Activated gamma-delta T cell (primary cell): ENCODE measurements around the gene UBALD2.
A peak's percentile ranks its signal among the peaks of the same experiment; 100 is the strongest.
"Not testable (repeated sequence)": the region's sequence is repeated elsewhere in the genome, so short reads cannot be mapped to it uniquely, and the experiment has no call there.

ENCODE experiments used
- DNase-seq: peaks from one replicate; lab custom pipeline; 2025; lab: John Stamatoyannopoulos, UW

Gene UBALD2

DNA sequence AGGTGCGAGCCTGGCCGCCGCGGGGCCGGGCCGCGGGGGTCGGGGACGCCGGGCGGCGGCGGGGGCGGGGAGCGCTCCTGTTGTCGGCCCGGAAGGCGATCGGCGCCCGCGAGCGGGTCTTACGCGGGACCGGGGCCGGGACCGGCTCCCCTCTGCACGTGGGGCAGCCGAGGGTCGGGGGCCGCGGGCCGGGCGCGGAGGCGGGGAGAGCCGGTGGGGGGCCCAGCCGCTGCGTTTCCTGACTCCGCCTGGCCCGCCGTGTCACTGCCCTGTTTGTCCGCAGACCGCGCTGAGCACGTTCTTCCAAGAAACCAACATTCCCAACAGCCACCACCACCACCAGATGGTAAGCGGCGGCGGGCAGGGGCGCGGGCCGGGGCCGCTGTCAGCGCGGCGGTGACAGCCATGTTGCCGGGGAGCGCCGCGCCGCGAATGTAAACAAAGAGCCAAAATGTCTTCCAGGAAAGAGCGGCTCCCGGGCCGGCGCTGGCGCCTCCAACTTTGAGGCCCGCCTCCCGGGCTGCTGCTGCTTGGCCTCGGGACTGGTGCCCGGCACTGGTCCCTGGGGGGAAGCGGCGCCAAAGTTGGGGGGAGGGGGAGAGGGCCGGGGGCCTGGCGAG lies 586 bp downstream of the UBALD2 start:
- DNase-seq = peak; percentile 52

DNA sequence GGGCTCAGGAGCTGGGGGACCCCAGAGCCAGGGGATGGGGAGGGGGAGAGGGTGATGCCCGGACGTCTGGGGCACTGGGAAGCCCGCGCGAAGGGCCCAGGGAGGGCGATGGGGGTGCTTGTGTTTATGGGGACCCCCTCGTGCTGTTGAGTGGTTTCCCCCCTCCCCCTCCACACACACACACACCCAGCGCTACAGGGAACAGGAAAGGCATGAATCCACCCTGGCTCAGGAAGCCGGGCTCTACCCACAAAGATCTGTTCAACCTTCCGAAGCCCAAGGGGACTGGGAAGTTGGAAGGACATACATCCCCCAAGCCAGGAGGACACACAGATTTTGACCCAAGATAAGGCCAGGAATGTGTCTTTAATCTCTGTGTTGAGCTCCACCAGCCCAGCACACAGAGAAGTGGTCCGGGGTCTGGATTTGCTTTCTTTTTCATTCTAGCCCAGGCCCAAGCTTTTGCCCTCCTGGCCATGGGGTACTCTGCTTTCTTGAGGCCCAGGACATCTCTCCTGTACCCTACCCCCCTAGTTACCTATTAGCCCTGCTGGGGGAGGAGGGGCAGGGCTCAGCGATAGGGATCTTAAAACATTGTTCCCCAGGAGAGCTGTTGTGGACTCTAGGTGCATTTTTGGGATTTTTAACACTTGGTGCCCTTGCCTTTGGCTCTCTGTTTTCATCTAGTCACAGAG lies 1.2 kb downstream of the UBALD2 start:
- DNase-seq = no peak

DNA sequence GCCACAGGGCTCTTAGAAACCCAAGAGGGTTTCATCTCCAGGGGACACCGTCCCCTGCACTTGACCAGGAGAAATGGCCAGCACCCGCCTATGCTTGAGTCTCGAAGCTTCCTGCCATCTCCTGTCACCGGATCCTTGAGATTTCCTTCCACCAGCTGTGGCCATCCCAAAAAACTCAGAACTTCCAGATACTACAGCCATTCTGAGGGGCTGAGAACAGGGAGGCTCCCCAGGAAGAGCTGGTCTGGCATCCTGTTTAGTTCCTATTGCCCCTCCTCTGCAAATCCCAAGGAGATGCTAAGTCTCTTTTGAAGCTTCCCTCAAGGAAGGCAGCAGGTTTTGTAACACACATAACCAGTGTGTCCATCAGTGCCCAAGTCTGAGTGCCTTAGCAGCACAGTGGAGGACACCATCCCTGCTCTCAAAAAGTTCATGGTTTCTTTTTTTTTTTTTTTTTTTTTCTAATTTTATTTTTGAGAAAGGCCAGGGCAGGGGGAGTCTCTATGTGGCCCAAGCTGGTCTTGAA lies 2.0 kb downstream of the UBALD2 start:
- DNase-seq = no peak

DNA sequence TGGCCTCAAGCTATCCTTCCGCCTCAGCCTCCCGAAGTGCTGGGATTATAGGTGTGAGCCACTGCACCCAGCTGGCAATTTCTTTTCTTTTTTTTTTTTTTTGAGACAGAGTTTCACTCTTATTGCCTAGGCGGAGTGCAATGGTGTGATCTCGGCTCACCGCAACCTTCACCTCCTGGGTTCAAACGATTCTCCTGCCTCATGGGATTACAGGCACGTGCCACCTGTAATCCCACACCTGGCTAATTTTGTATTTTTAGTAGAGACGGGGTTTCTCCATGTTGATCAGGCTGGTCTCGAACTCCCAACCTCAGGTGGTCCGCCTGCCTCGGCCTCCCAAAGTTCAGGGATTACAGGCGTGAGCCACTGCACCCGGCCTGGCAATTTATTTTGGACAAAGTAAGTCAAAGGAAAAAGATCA lies 2.4 kb downstream of the UBALD2 start:
- DNase-seq = not testable (repeated sequence)

DNA sequence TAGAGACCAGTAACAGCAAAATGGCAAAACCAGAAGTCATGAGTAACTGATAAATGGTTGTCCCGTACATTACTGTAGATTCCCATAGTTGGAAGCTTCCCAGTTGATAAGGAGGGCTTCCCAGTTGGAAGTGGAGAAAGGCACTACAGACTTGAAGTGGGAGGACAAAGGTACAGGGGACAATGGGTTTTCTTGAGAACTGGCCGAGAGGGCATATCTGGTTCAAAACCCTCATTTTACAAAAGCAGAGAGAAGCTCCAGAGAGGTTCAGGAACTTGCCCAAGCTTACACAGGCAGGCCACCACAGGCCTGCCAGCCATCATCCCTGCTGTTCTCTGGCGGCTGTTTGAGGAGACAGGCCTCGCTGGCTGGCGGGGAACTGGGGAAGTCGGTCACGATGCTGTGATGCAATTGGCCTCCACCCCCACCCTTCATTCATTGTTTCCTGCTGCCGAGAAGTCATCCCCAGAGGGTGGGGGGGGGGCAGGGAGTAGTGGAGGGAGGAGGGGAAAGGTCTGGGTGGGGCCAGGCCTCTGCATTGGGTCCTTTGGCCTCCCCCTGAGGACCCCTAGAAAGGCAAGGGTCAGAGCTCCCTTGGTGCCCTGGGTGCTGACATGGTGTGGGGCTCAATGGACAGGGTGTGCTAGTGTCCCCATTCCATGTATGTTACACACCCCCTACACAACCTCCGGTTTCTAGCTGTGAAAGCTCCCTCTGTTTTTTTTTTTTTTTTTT lies 3.0 kb downstream of the UBALD2 start:
- DNase-seq = peak; percentile 51

DNA sequence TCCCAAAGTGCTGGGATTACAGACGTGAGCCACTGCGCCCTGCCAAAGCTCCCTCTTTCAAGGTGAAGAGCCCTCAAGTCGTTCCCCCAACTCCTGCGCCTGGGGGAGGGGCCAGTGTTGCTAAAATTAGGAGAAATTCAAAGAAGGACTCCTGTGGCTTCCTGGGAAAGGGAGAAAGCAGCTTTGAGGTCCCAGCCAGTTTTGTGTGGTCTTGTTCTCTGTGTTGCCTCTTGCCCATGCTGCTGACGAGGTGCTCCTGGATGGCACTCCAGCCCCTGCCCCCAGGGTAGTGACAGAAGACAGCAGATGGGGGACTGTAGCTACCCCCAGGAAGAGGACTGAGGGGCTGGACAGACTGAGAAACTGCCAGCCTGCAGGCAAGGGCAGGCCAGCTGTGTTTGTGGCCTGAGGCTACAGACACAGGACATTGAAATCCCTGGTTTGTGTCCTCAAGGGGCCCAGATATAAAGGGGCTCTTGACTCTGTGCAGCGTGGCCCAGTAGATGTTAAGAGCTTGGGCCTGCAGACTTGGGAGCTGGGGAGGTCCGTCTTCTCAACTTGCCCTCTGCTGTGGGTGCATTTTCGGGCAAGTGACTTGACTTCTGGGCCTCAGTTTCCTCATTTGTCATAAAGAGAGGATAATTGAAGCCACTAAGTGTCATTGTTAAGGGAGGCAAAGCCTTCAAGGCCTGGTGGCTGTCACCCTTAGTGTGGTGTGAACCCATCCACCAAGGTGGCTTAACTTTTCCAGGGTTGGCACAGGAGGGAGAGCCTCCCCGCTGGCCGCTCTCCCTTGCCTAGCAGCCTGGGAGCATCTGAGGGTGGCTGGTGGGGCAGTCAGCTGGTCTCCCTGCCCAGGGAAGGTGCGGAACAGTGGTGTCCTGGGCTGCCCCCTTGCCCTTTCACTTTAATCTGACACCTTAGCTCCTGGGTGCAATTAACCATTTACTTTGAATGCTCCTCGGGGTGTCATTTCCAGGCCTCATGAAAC lies 4.1 kb downstream of the UBALD2 start:
- DNase-seq = no peak

DNA sequence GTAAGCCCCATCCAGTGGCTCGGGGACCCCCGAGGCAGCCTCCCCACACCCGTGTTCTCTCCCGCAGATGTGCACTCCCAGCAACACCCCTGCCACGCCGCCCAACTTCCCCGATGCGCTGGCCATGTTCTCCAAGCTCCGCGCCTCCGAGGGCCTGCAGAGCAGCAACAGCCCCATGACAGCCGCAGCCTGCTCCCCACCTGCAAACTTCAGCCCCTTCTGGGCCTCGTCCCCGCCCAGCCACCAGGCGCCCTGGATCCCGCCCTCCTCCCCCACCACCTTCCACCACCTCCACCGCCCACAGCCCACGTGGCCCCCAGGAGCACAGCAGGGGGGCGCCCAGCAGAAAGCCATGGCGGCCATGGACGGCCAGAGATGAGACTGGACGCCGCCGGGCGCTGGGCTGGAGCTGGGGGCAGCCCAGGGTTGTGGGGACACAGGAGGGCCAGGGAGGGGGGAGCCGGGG lies 5.0 kb downstream of the UBALD2 start:
- DNase-seq = no peak

DNA sequence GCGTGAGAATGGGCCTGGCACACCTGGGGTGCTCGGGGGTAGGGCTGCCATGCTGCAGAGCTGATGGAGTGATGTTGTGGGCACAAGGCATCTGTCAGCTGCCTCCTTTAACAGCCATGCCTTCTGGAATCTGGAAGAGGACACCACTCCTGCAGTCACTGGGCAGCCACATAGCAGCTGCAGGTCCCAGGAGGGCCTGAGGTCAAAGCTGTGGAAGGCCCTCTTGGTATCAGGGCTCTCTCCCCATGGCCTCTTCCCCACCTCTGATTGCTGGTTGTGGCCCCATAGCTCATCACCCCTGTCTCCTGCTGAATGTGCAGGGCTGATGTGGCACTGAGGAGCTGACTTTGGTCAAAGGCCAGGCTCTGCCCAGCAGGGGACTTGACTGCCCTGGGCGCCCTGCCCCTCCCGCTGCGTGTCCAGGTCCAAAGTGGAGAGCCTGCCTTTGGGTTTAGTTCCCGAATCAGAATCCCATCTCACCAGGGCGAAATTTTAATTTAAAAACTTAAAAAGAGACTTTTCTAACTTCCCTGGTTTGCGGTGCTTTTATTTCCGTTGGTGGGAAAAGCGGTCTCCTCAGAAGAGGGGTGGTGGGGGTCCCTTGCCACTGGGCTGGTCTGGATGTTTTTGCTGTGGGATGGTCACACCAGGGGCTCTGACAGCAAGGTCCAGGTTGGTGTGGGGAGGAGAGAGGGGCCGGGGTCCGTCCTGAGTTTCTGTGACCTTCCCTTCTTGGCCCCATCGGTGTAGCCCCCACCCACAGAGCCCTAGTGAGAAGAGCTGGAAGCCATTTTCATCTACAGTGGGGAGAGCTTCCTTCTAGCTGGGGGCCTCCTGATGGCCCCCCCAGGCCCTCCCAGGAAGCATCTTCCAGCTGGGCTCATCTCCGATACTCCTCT lies 5.9 kb downstream of the UBALD2 start:
- DNase-seq = no peak

DNA sequence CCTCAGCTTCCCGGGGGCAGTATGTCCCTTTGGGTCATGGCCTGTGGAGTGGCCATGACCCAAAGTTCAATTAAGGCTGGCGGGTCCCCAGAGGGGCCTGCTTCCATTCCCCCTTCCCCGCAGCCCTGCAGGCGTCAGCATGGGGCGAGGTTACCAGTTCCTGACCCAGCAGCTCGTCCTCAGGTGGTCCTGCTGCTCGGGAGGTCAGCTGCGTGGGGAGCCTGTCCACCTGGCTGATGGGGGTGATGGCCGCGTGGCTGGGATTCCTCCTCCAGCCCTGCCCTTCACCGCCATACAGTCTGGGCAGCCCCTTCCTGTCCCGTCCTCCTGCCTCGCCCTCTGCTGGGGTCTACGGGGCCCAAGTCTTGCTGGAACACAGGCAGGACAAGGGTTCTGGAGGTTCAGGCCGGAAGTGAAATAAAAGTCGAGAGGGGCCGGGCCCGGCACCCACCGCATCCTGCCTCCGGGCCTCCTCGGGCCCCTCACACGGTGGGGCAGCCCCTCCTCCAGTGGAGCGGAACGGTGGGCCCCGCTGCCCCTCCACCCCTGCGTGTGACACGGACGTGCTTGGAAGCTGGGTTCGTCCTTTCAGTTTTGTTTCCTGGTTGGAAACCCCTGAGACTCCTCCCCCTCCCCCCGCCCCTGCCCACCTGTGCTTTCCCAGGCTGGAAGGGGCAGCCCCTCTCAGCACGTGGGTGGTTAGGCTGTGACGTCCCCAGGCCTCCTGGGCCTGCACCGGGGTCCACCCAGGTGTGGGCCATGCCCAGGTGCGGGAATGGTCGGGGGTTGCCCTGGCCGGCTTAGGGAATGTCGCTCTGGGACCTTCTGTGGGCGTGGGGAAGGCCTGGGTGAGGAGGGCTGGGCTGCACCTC lies 6.8 kb downstream of the UBALD2 start:
- DNase-seq = peak; percentile 51

DNA sequence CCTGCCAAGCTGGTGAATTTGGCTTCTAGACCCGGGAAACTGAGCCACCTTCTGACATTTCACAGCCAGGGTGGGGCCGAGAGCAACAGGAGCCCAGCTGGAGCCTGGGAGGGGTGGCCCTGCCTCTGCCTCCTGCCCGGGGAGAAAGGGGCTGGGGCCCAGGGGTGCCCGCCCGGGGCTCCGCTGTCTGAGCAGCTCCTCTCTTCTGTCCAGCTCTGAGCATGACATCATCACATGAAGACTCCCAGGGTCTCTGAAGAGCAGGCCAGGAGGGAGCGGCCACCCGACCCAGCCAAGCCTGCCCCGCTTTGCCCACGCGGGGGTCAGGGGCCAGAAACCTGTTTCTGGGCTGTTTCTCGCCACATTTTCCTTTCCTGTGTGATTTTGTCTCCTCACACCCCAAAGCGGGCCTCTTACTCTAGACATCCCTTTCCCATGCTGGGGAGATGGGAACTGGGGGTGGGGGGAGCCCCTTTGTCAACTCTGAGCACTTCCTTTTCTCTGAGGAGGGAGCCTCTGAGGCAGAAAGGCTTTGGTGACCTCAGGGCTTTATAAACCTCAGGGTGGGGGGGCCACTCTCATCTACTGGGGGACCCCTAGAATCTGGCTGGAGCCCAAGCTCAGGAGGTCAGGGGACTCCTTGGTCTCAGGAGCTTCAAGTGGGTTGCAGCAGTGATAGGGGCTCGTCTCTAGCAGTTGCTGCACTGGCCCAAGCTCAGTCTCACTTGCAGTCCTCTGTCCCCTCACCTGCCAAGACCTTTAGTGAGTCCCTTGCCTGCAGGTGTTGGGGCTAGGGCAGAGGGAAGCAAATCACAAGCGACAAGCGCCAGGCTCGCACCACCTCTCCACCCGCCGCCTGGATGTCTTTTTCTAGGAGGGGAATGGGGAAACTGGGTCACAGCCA lies 7.6 kb downstream of the UBALD2 start:
- no peak for DNase-seq

DNA sequence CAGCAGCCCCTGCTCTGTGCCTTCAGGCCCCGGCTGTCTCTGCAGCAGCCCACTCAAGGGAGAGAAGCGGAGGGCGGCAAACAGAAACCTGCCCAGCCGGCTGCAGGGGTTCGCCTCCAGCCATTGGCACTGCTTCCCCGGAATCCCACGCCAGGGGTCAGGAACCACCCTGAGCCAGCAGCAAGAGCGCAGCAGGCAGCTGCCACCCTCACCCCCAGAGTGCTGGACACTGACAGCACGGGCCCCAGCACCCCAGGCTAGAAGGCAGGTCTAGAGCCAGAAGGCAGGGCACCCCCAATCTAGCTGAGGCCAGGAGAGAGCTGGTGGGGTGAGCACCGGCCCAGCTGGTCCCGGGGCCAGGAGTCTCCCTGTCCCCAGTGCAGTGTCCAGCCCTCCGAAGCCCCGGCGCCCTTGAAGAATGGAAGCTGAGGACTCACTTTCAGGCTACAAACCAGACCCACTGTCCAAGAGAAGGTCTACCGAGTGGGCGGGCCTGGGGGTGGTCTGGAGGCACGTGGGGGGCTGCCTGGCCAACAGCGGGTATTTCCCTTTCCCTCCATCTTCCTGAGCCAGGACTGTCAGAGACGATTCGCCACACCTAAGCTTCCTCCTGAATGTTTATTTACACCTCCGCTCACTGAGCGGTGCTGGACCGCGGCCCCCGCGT lies 8.4 kb downstream of the UBALD2 start:
- DNase-seq = no peak

DNA sequence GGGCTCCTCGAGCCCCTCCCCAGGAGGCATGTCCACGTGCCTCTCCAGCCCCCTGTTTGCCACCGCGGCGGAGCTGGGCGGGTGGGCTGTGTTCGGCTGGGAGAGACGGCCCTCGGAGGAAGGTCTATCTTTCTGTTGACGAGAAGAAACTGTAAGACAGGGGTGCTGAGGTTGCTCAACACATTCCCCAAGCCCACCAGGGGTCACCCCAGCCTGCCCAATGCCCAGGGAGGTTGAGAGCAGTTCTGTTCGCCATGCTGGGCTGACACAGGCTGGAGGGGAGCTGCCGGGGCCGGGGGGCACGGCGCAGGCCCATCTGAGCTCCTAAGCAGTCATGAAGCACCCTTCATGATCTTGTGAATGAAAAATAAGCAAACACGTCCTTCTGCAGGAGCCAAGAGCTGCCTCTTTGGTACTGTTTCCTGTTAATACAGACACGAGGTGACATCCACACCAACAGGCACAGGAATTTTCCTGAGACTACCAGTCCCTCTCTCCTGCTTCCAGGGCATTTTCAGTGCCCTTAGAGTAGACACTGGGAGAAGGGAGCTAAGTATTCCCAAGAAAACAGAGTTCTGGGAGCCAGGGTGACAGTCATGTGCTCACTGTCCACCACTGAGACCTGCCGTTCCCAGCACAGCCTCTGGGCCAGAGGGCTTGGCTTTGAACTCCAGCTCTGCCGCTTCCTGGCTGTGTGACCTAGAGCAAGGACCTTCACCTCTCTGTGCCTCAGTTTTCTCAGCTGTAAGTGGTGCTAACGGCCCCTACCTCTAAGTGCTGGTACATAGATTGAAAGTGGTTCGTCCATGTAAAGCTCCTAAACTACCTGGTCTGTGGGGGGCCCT lies 9.2 kb downstream of the UBALD2 start:
- DNase-seq = no peak

DNA sequence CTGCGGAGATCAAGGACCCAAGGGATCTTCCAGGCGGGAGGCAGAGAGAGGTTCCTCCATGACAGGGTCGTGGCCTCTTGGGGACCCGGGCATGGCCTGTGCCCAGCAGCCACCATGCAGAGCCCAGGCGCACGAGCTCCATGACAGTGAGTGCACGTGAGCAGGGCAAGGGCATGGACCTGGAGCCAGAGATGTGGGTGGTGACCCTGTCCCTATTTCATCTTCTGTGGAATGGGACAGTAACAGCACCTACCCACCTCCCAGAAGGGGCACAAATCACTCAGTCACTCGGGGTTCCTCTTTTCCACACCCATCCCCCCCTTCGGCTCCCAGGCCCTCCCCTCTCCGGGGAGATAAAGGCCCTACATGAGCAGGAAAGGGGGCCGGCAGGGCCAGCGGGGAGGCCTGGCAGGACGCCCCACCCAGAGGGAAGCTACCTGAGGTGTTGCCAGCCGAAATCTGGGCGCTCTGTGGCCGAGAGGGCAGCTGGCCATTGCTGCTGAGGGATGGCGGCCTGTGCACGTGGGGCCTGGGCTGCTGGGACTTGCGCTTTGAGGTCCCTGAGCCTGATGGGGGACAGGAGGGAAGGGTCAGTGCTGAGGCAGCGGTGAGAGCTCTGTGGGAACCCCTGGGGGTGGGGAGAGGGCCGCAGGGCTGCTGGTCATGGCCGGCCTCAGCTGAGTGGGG lies 10.4 kb downstream of the UBALD2 start:
- DNase-seq = no peak

DNA sequence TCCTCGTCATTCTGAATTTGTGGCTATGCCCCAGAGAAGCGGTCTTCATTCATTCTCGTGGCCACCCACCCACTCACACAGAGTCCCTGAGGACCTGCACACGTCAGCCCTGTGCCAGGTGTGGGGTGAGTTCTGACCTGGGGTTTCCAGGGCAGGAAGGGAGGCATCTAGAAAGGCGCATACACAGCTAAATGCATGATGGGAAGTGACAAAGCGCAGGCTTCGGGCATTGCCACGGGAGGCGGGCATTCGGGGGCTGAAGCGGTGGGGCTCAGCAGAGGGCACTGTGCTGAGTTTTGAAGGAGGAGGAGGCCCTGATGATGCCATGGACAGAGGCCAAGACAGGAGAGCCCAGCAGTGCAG lies 10.9 kb downstream of the UBALD2 start:
- no peak for DNase-seq

DNA sequence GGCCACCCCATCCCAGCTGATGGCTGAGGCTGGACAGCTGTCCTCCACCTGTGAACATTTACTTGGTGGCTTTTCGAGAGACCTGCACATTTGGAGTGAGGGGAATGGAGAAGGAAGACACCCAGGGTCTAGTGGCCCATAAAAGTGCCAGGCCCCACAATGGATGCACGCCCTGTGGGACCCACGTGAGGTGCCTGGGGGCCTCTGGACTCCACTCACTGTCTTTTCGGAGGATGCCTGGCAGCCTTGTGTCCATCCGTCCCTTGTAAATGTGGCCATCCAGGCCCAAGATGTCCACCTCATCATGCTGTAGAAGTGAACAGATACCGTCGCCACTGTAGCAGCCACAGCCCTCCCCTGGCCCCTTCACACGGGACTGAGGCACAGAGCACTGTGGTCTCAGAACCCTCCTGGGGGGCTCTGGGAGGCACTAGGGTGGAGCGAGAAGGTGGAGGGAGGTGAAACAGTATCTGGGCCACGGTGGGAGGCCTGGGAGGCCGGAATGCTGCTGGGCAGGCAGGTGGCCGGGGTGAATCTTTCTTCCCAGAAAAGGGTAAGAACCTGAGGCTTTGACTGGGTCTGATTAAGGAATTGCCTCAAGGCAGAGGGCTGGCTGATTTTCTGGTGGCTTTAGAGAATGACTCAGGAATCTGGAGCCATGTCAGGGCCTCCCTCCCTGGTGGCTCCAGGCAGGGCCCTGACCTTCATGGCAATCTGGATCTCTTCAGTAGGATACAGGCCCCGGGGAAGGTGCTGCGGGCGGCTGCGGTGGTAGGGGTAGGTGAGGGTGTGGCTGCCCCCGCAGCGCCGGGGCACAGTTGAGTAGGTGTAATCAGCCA lies 11.5 kb downstream of the UBALD2 start:
- no peak for DNase-seq
